Lower leg skin (tissue), 3 donors: ENCODE measurements around the gene ENO4.

Experiments used
- POLR2A ChIP-seq, 2 donors: fragments of 450-650 bp; IDR thresholded peaks; one replicate each; pipeline ENCODE4 v1.6.1; 2016 to 2017; ENCODE audit warnings: antibody characterized with exemption in 2 of 2, mild to moderate bottlenecking in 1 of 2, moderate library complexity in 1 of 2
- TF ChIP-seq, protein P1 (sequence below), 3 donors: fragments of 450-650 bp; IDR thresholded peaks; one replicate each; pipeline ENCODE4 v1.5.1; 2016; ENCODE audit warnings: antibody characterized with exemption in 3 of 3, mild to moderate bottlenecking in 3 of 3, moderate library complexity in 2 of 3

- TF ChIP-seq, protein P1, sequence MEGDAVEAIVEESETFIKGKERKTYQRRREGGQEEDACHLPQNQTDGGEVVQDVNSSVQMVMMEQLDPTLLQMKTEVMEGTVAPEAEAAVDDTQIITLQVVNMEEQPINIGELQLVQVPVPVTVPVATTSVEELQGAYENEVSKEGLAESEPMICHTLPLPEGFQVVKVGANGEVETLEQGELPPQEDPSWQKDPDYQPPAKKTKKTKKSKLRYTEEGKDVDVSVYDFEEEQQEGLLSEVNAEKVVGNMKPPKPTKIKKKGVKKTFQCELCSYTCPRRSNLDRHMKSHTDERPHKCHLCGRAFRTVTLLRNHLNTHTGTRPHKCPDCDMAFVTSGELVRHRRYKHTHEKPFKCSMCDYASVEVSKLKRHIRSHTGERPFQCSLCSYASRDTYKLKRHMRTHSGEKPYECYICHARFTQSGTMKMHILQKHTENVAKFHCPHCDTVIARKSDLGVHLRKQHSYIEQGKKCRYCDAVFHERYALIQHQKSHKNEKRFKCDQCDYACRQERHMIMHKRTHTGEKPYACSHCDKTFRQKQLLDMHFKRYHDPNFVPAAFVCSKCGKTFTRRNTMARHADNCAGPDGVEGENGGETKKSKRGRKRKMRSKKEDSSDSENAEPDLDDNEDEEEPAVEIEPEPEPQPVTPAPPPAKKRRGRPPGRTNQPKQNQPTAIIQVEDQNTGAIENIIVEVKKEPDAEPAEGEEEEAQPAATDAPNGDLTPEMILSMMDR (IDR thresholded peaks at IDR 0.05), result no peak
- no peak for TF ChIP-seq POLR2A (IDR thresholded peaks at IDR 0.05)
These were observed 37.6 kb upstream of the ENO4 start for GRCh38 chr10:116811691-116812090.
